Vagina (tissue), 2 donors: Measurements from ENCODE around the gene PCGF3. TPM values are rescaled to one million over a fixed set of nuclear protein-coding genes. Genes with fewer than 3 reads are reported as not detected.

ENCODE experiments used
- DNase-seq, 2 donors: peaks; one replicate each; pipeline ENCODE4 v3.0.0-alpha.2; 2017; ENCODE audit errors: extremely low spot score in 2 of 2
- H3K27ac ChIP-seq: fragments of 200-600 bp; sonication (generic); one replicate; pipeline ENCODE4 v1.5.1; 2019
- H3K27me3 ChIP-seq: fragments of 200-600 bp; sonication (generic); one replicate; pipeline ENCODE4 v1.5.1; 2019
- H3K36me3 ChIP-seq, 2 donors: fragments of 200-600 bp; sonication (generic); one replicate each; pipeline ENCODE4 v1.5.1; 2017 to 2019
- H3K4me1 ChIP-seq: fragments of 200-600 bp; sonication (generic); one replicate; pipeline ENCODE4 v1.5.1; 2019
- H3K4me3 ChIP-seq, 2 donors: fragments of 200-600 bp; sonication (generic); 1 replicate in 1 of 2; 2 replicates in 1 of 2; pipeline ENCODE4 v1.5.1; 2016 to 2019
- H3K9me3 ChIP-seq: fragments of 200-600 bp; sonication (generic); one replicate; pipeline ENCODE4 v1.5.1; 2019
- POLR2A ChIP-seq, 2 donors: fragments of 450-650 bp; IDR thresholded peaks; one replicate each; pipeline ENCODE4 v1.6.1; 2017; ENCODE audit warnings: antibody characterized with exemption in 2 of 2, mild to moderate bottlenecking in 2 of 2, moderate library complexity in 2 of 2
- POLR2AphosphoS5 ChIP-seq, 2 donors: sonication (generic); formaldehyde crosslinking; IDR thresholded peaks; one replicate each; pipeline ENCODE4 v1.9.0; 2017; ENCODE audit warnings: antibody characterized with exemption in 2 of 2, mild to moderate bottlenecking in 2 of 2, low read depth in 1 of 2; ENCODE audit not compliant: insufficient read depth in 1 of 2
- intact Hi-C: fragments of 100-400 bp; cut with DNase I; formaldehyde crosslinking; loops from one replicate; pipeline ENCODE4 v1.15.1; 2023
- total RNA-seq: library from RNA; depleted of rRNA; stranded (reverse); fragments of >200 nt; gene quantifications from one replicate; pipeline ENCODE4 v1.2.3, GENCODE V29; 2016
- TF ChIP-seq, protein P1 (sequence below), 3 experiments: fragments of 450-650 bp in 2 of 3; fragments of 200-600 bp in 1 of 3; sonication (generic) in 1 of 3; IDR thresholded peaks; one replicate each; pipeline ENCODE4 v1.5.1; 2017 to 2019; ENCODE audit warnings: antibody characterized with exemption in 3 of 3, mild to moderate bottlenecking in 2 of 3, moderate library complexity in 2 of 3

PCGF3 gene
- total RNA-seq, 1 donor from 2014 or later = 64.8 TPM

GRCh38 chr4:761739-762138 lies 56.1 kb downstream of the PCGF3 start:
- Histone ChIP-seq H3K27me3 (no peaks in the 10 kb centered on the region), H3K9me3 (no peaks in the 10 kb centered on the region), H3K36me3 (peaks cover 0 to 53% of the 10 kb centered on the region in 2 donors), H3K4me3 (no peak overlapping the region), H3K27ac (no peak overlapping the region), H3K4me1 (peaks cover 7% of the 10 kb centered on the region)
- intact Hi-C loops = no loop called here
- TF ChIP-seq POLR2A (IDR thresholded peaks at IDR 0.05) = no peak
- no peak for TF ChIP-seq POLR2AphosphoS5 (IDR thresholded peaks at IDR 0.05; ENCODE audit: insufficient read depth in 1 of 2, low read depth in 1 of 2)
- TF ChIP-seq, protein P1, sequence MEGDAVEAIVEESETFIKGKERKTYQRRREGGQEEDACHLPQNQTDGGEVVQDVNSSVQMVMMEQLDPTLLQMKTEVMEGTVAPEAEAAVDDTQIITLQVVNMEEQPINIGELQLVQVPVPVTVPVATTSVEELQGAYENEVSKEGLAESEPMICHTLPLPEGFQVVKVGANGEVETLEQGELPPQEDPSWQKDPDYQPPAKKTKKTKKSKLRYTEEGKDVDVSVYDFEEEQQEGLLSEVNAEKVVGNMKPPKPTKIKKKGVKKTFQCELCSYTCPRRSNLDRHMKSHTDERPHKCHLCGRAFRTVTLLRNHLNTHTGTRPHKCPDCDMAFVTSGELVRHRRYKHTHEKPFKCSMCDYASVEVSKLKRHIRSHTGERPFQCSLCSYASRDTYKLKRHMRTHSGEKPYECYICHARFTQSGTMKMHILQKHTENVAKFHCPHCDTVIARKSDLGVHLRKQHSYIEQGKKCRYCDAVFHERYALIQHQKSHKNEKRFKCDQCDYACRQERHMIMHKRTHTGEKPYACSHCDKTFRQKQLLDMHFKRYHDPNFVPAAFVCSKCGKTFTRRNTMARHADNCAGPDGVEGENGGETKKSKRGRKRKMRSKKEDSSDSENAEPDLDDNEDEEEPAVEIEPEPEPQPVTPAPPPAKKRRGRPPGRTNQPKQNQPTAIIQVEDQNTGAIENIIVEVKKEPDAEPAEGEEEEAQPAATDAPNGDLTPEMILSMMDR (IDR thresholded peaks at IDR 0.05) = no peak
- DNase-seq = no peak

GRCh38 chr4:762211-763190 lies 56.9 kb downstream of the PCGF3 start:
- Histone ChIP-seq H3K9me3 (no peaks in the 10 kb centered on the region), H3K4me3 (no peak overlapping the region), H3K36me3 (peaks cover 0 to 60% of the 10 kb centered on the region in 2 donors), H3K27ac (no peak overlapping the region), H3K27me3 (no peaks in the 10 kb centered on the region), H3K4me1 (peaks cover 7% of the 10 kb centered on the region)
- intact Hi-C loops = no loop called here
- no peak for TF ChIP-seq POLR2A (IDR thresholded peaks at IDR 0.05)
- TF ChIP-seq, protein P1 (IDR thresholded peaks at IDR 0.05) = no peak
- TF ChIP-seq POLR2AphosphoS5 (IDR thresholded peaks at IDR 0.05; ENCODE audit: insufficient read depth in 1 of 2, low read depth in 1 of 2) = no peak
- no peak for DNase-seq

DNA sequence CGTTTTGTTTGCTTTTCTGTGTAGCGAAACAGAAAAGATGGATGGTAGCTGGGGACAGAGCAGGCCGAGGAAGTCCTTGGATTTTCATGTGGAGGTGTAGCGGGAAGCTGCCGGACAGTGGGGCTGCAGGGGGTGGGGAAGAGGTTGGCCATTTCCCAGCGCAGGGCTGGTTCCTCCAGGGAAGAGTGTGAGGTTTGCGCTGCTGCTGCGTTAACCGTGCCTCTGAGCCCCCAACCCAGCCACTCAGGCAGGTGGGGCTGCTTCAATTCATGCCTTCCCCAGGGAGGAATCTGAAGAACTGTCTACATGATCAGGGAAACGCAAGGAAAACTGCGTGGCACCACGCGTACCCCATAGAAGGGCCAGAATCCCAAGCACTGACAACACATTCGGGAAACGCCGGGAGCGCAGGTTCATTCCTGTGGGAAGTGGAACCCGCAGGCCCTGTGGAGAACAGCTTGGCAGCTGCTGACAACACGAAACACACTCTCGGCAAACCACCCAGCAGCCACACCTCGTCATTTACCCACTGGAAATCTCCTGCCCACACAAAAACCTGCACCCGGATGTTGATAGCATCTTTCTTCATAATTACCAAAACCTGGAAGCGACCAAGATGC lies 57.7 kb downstream of the PCGF3 start:
- no peak for TF ChIP-seq POLR2A (IDR thresholded peaks at IDR 0.05)
- TF ChIP-seq, protein P1 (IDR thresholded peaks at IDR 0.05) = no peak
- TF ChIP-seq POLR2AphosphoS5 (IDR thresholded peaks at IDR 0.05; ENCODE audit: insufficient read depth in 1 of 2, low read depth in 1 of 2) = no peak
- Histone ChIP-seq H3K36me3 (peaks cover 0 to 66% of the 10 kb centered on the region in 2 donors), H3K27ac (no peak overlapping the region), H3K4me1 (peaks cover 7% of the 10 kb centered on the region), H3K9me3 (no peaks in the 10 kb centered on the region), H3K27me3 (no peaks in the 10 kb centered on the region), H3K4me3 (no peak overlapping the region)
- intact Hi-C loops = no loop called here
- no peak for DNase-seq

- Histone ChIP-seq H3K9me3 (no peaks in the 10 kb centered on the region), H3K36me3 (peaks cover 0 to 70% of the 10 kb centered on the region in 2 donors), H3K27ac (no peak overlapping the region), H3K4me1 (peaks cover 7% of the 10 kb centered on the region), H3K4me3 (no peak overlapping the region), H3K27me3 (no peaks in the 10 kb centered on the region)
- no peak for DNase-seq
- intact Hi-C loops = no loop called here
- TF ChIP-seq, protein P1 (IDR thresholded peaks at IDR 0.05) = no peak
- TF ChIP-seq POLR2AphosphoS5 (IDR thresholded peaks at IDR 0.05; ENCODE audit: insufficient read depth in 1 of 2, low read depth in 1 of 2) = no peak
Observed at GRCh38 chr4:763922-764321, 58.3 kb downstream of the PCGF3 start.
